Iris pigment epithelial cell (primary cell): ENCODE measurements around the gene ARHGAP6.
A peak's percentile ranks its signal among the peaks of the same experiment; 100 is the strongest.
"Not testable (repeated sequence)": the region's sequence is repeated elsewhere in the genome, so short reads cannot be mapped to it uniquely, and the experiment has no call there.

ENCODE experiments used
- DNase-seq: peaks from one replicate; pipeline ENCODE4 v3.0.0-alpha.2; 2011; ENCODE audit warnings: low read depth

The ARHGAP6 gene

GRCh38 chrX:11532291-11533078 is 133.2 kb downstream of the ARHGAP6 start:
- no peak for DNase-seq

GRCh38 chrX:11531226-11531625 is 134.5 kb downstream of the ARHGAP6 start:
- DNase-seq: no peak

GRCh38 chrX:11530621-11531020 is 135.1 kb downstream of the ARHGAP6 start:
- DNase-seq: peak; percentile 19

GRCh38 chrX:11528623-11529022 is 137.1 kb downstream of the ARHGAP6 start:
- no peak for DNase-seq

GRCh38 chrX:11525685-11526084 is 140.0 kb downstream of the ARHGAP6 start:
- DNase-seq: no peak

GRCh38 chrX:11519234-11519633 is 146.5 kb downstream of the ARHGAP6 start:
- DNase-seq: not testable (repeated sequence)

- peak; percentile 82 for DNase-seq
These were observed 155.9 kb downstream of the ARHGAP6 start for GRCh38 chrX:11509786-11510185.

GRCh38 chrX:11504234-11504633 is 161.5 kb downstream of the ARHGAP6 start:
- DNase-seq: no peak

GRCh38 chrX:11499076-11500044 is 166.4 kb downstream of the ARHGAP6 start:
- DNase-seq: peak; percentile 73

- not testable (repeated sequence) for DNase-seq
These were observed 174.3 kb downstream of the ARHGAP6 start for GRCh38 chrX:11491375-11491774.

- no peak for DNase-seq
These were observed 181.4 kb downstream of the ARHGAP6 start for GRCh38 chrX:11484290-11484689.

GRCh38 chrX:11481035-11481434 is 184.7 kb downstream of the ARHGAP6 start:
- no peak for DNase-seq

- peak; percentile 41 for DNase-seq
These were observed 185.1 kb downstream of the ARHGAP6 start for GRCh38 chrX:11480626-11481025.

- no peak for DNase-seq
These were observed 186.8 kb downstream of the ARHGAP6 start for GRCh38 chrX:11478911-11479310.

- no peak for DNase-seq
These were observed 187.7 kb downstream of the ARHGAP6 start for GRCh38 chrX:11478026-11478425.

- no peak for DNase-seq
These were observed 191.1 kb downstream of the ARHGAP6 start for GRCh38 chrX:11474576-11474975.

GRCh38 chrX:11474021-11474420 is 191.7 kb downstream of the ARHGAP6 start:
- DNase-seq: no peak

- DNase-seq: no peak
These were observed 192.8 kb downstream of the ARHGAP6 start for GRCh38 chrX:11472879-11473278.

GRCh38 chrX:11472381-11472780 is 193.3 kb downstream of the ARHGAP6 start:
- no peak for DNase-seq

GRCh38 chrX:11470250-11470974 is 195.3 kb downstream of the ARHGAP6 start:
- peak; percentile 87 for DNase-seq

- DNase-seq: peak; percentile 34
These were observed 199.9 kb downstream of the ARHGAP6 start for GRCh38 chrX:11465648-11466411.
